ENCODE results near the gene YWHAH. TPM values are rescaled to one million over a fixed set of nuclear protein-coding genes. Genes with fewer than 3 reads are reported as not detected.
A peak's percentile ranks its signal among the peaks of the same experiment; 100 is the strongest.

The YWHAH gene
- total RNA-seq, 8 experiments from 2014 or later = 49.9 to 226 (median 106) TPM

GRCh38 chr22:31945443-31945855 is 1.1 kb downstream of the YWHAH start:
- in situ Hi-C loops (cut with MboI; ENCODE audit: low pct_unique_long_range_greater_than_20kb in 2 of 9, low sequenced_read_pairs in 9 of 9, unreplicated experiment in 9 of 9) = no loop called here
- H3K27ac ChIP-seq = peak overlapping the region; percentile 95
- H3K4me1 ChIP-seq (replicated peaks in 1 of 2) = peaks cover 7 to 14% of the 10 kb centered on the region in 2 donors
- peak overlapping the region; percentile 66 to 92 (median 76) for H3K4me3 ChIP-seq
- WGBS, 10 experiments = 0 to 12% (median 5%) methylated on average over 4 to 11 of the region's 15 CpGs; no CpG with 5 or more reads in 6 of the 10 experiments
- ATAC-seq (replicated peaks in 6 of 8) = no peak

GRCh38 chr22:31945971-31946680 is 1.8 kb downstream of the YWHAH start:
- 0 to 76% (median 22%) methylated on average over 2 to 8 of the region's 8 CpGs for WGBS, 10 experiments
- Histone ChIP-seq H3K27ac (peak overlapping the region in 1 of 2 donors; percentile 95), H3K4me1 (replicated peaks in 1 of 2) (peaks cover 7 to 14% of the 10 kb centered on the region in 2 donors), H3K4me3 (peak overlapping the region; percentile 66 to 92 (median 76))
- no peak for ATAC-seq (replicated peaks in 6 of 8)
- in situ Hi-C loops (cut with MboI; ENCODE audit: low pct_unique_long_range_greater_than_20kb in 2 of 9, low sequenced_read_pairs in 9 of 9, unreplicated experiment in 9 of 9) = no loop called here

GRCh38 chr22:31947296-31947695 is 3.0 kb downstream of the YWHAH start:
- in situ Hi-C loops (cut with MboI; ENCODE audit: low pct_unique_long_range_greater_than_20kb in 2 of 9, low sequenced_read_pairs in 9 of 9, unreplicated experiment in 9 of 9) = no loop called here
- ATAC-seq (replicated peaks in 6 of 8) = no peak
- Histone ChIP-seq H3K4me3 (peak overlapping the region in 3 of 5 donors; percentile 66 to 92 (median 76)), H3K4me1 (replicated peaks in 1 of 2) (peaks cover 10 to 23% of the 10 kb centered on the region in 2 donors), H3K27ac (no peak overlapping the region)
- WGBS, 10 experiments = 10 to 83% (median 67%) methylated on average over 1 to 2 of the region's 2 CpGs

GRCh38 chr22:31948002-31948401 is 3.7 kb downstream of the YWHAH start:
- peaks cover 7 to 29% of the 10 kb centered on the region in 2 donors for H3K4me1 ChIP-seq (replicated peaks in 1 of 2)
- in situ Hi-C loops (cut with MboI; ENCODE audit: low pct_unique_long_range_greater_than_20kb in 2 of 9, low sequenced_read_pairs in 9 of 9, unreplicated experiment in 9 of 9) = no loop called here
- H3K4me3 ChIP-seq = no peak overlapping the region
- ATAC-seq (replicated peaks in 6 of 8) = no peak
- H3K27ac ChIP-seq = no peak overlapping the region
- WGBS, 10 experiments = 77 to 98% (median 93%) methylated on average over 1 to 8 of the region's 8 CpGs; no CpG with 5 or more reads in 1 of the 10 experiments

- peaks cover 4 to 33% of the 10 kb centered on the region in 2 donors for H3K4me1 ChIP-seq (replicated peaks in 1 of 2)
- in situ Hi-C loops (cut with MboI; ENCODE audit: low pct_unique_long_range_greater_than_20kb in 2 of 9, low sequenced_read_pairs in 9 of 9, unreplicated experiment in 9 of 9) = loop anchor here in 2 of 9 experiments (25.0 kb wide), 1 partner anchor 288 kb away; the partner anchor contains the start of gene PISD (in 2 of the 2)
- ATAC-seq (replicated peaks in 6 of 8) = no peak
- 0 to 83% (median 44%) methylated on average over 1 to 3 of the region's 4 CpGs; no CpG with 5 or more reads in 6 of the 10 experiments for whole genome bisulfite sequencing, 10 experiments
- H3K4me3 ChIP-seq = no peak overlapping the region
- no peak overlapping the region for H3K27ac ChIP-seq
Observed at GRCh38 chr22:31950226-31950625, 5.9 kb downstream of the YWHAH start.

GRCh38 chr22:31951194-31952093 is 7.1 kb downstream of the YWHAH start:
- in situ Hi-C loops (cut with MboI; ENCODE audit: low pct_unique_long_range_greater_than_20kb in 2 of 9, low sequenced_read_pairs in 9 of 9, unreplicated experiment in 9 of 9) = loop anchor here in 2 of 9 experiments (25.0 kb wide), 1 partner anchor 289 kb away; the partner anchor contains the start of gene PISD (in 2 of the 2)
- peaks cover 4 to 32% of the 10 kb centered on the region in 2 donors for H3K4me1 ChIP-seq (replicated peaks in 1 of 2)
- WGBS, 10 experiments = 71 to 100% (median 89%) methylated on average over 1 to 7 of the region's 8 CpGs; no CpG with 5 or more reads in 2 of the 10 experiments
- no peak overlapping the region for H3K27ac ChIP-seq
- ATAC-seq (replicated peaks in 6 of 8) = peak in 6 of 8 experiments; percentile 2 to 36 (median 18)
- no peak overlapping the region for H3K4me3 ChIP-seq

GRCh38 chr22:31952094-31952401 is 7.7 kb downstream of the YWHAH start:
- no peak overlapping the region for H3K27ac ChIP-seq
- ATAC-seq (replicated peaks in 6 of 8) = peak in 7 of 8 experiments; percentile 26 to 59 (median 38)
- 66 to 100% (median 75%) methylated on average over 1 to 2 of the region's 2 CpGs; no CpG with 5 or more reads in 3 of the 10 experiments for WGBS, 10 experiments
- H3K4me3 ChIP-seq = no peak overlapping the region
- H3K4me1 ChIP-seq (replicated peaks in 1 of 2) = peaks cover 4 to 27% of the 10 kb centered on the region in 2 donors
- in situ Hi-C loops (cut with MboI; ENCODE audit: low pct_unique_long_range_greater_than_20kb in 2 of 9, low sequenced_read_pairs in 9 of 9, unreplicated experiment in 9 of 9) = loop anchor here in 2 of 9 experiments (25.0 kb wide), 1 partner anchor 290 kb away; the partner anchor contains the start of gene PISD (in 2 of the 2)

GRCh38 chr22:31952472-31952871 is 8.1 kb downstream of the YWHAH start:
- Histone ChIP-seq H3K27ac (no peak overlapping the region), H3K4me3 (no peak overlapping the region), H3K4me1 (replicated peaks in 1 of 2) (peaks cover 4 to 23% of the 10 kb centered on the region in 2 donors)
- WGBS, 10 experiments = 0 to 100% (median 78%) methylated on average over 1 to 2 of the region's 2 CpGs; no CpG with 5 or more reads in 2 of the 10 experiments
- ATAC-seq (replicated peaks in 6 of 8) = peak in 7 of 8 experiments; percentile 22 to 84 (median 57)
- in situ Hi-C loops (cut with MboI; ENCODE audit: low pct_unique_long_range_greater_than_20kb in 2 of 9, low sequenced_read_pairs in 9 of 9, unreplicated experiment in 9 of 9) = loop anchor here in 2 of 9 experiments (25.0 kb wide), 1 partner anchor 290 kb away; the partner anchor contains the start of gene PISD (in 2 of the 2)

GRCh38 chr22:31953261-31953660 is 8.9 kb downstream of the YWHAH start:
- ATAC-seq (replicated peaks in 6 of 8) = no peak
- H3K27ac ChIP-seq = no peak overlapping the region
- no peak overlapping the region for H3K4me3 ChIP-seq
- in situ Hi-C loops (cut with MboI; ENCODE audit: low pct_unique_long_range_greater_than_20kb in 2 of 9, low sequenced_read_pairs in 9 of 9, unreplicated experiment in 9 of 9) = loop anchor here in 2 of 9 experiments (25.0 kb wide), 1 partner anchor 291 kb away; the partner anchor contains the start of gene PISD (in 2 of the 2)
- H3K4me1 ChIP-seq (replicated peaks in 1 of 2) = peaks cover 4 to 23% of the 10 kb centered on the region in 2 donors
- 75 to 100% (median 83%) methylated on average over 1 to 3 of the region's 3 CpGs; no CpG with 5 or more reads in 3 of the 10 experiments for WGBS, 10 experiments

- H3K4me3 ChIP-seq = no peak overlapping the region
- no peak for ATAC-seq (replicated peaks in 6 of 8)
- H3K27ac ChIP-seq = no peak overlapping the region
- H3K4me1 ChIP-seq (replicated peaks in 1 of 2) = peaks cover 4 to 23% of the 10 kb centered on the region in 2 donors
- in situ Hi-C loops (cut with MboI; ENCODE audit: low pct_unique_long_range_greater_than_20kb in 2 of 9, low sequenced_read_pairs in 9 of 9, unreplicated experiment in 9 of 9) = loop anchor here in 2 of 9 experiments (25.0 kb wide), 1 partner anchor 293 kb away; the partner anchor contains the start of gene PISD (in 2 of the 2)
- 76 to 100% (median 95%) methylated on average over 2 to 9 of the region's 11 CpGs; no CpG with 5 or more reads in 2 of the 10 experiments for WGBS, 10 experiments
Observed at GRCh38 chr22:31954535-31955523, 10.5 kb downstream of the YWHAH start.

GRCh38 chr22:31956360-31956759 is 12.0 kb downstream of the YWHAH start:
- 90 to 100% (median 100%) methylated on average over 1 to 9 of the region's 12 CpGs; no CpG with 5 or more reads in 1 of the 10 experiments for WGBS, 10 experiments
- in situ Hi-C loops (cut with MboI; ENCODE audit: low pct_unique_long_range_greater_than_20kb in 2 of 9, low sequenced_read_pairs in 9 of 9, unreplicated experiment in 9 of 9) = loop anchor here in 2 of 9 experiments (25.0 kb wide), 1 partner anchor 294 kb away; the partner anchor contains the start of gene PISD (in 2 of the 2)
- no peak overlapping the region for H3K27ac ChIP-seq
- H3K4me3 ChIP-seq = no peak overlapping the region
- peaks cover 4 to 23% of the 10 kb centered on the region in 2 donors for H3K4me1 ChIP-seq (replicated peaks in 1 of 2)
- ATAC-seq (replicated peaks in 6 of 8) = no peak

Measured in motor neuron (in vitro differentiated cells).